Stimulated activated naive CD4-positive, alpha-beta T cell (primary cell): ENCODE results near the gene NECTIN3.

Experiments used
- DNase-seq, 6 experiments: peaks; one replicate each; lab custom pipeline; 2025; lab: John Stamatoyannopoulos, UW

Gene NECTIN3

GRCh38 chr3:111084911-111085310 lies 13.3 kb downstream of the NECTIN3 start:
- no peak for DNase-seq

DNA sequence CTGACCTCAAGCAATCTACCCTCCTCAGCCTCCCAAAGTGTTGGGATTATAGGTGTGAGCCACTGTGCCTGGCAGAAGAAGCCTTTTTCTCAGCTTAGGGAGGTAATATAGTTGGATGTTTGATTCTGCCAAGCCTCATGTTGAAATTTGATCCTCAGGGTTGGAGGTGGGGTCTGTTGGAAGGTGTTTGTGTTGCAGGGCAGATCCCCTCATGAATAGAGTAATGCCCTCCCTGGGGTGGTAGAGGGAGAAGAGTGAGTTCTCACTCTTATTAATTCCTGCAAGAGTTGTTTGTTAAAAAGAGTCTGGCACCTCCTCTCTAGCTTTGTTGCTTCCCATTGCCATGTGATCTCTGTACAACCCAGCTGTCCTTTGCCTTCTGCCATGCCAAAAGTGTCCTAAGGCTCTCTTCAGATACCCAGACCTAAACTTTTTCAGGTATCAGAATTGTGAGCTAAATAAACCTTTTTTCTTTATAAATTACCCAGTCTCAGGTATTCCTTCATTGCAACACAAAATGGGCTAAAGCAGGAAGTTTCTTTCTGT lies 16.4 kb downstream of the NECTIN3 start:
- DNase-seq, result no peak

- no peak for DNase-seq
These were observed 25.0 kb downstream of the NECTIN3 start for GRCh38 chr3:111096487-111097209.

- no peak for DNase-seq
These were observed 32.2 kb downstream of the NECTIN3 start for GRCh38 chr3:111103807-111104206.

DNA sequence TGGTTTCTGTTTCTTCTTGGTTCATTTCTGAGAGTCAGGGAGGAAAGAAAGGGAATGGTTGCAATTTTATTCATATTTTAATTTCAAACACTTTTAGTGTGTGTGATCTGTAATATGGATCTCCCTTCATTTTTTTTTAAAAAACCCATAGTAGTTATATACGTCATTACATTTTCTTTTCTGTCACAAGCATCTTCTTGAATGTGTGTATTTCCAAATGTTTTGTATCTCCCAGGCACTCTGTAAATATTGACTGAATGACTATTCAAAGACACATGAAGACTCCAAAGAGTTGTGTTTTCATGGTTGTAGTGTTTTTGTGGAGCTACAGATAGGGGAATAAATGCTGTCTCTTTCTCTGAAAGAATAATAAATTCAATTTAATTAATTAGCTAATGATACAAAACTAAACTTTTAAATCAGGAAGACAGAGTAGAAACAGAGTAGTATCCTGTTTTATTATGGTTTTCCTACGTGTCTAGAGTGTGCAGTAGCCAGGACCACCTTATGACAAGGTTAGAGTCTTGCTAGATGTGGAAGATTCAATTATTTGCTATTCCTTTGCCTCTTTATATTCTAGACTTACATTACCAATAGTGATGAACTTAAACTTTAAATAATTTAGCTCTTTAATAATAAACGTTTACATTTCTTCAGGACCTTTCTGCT lies 35.5 kb downstream of the NECTIN3 start:
- no peak for DNase-seq

DNA sequence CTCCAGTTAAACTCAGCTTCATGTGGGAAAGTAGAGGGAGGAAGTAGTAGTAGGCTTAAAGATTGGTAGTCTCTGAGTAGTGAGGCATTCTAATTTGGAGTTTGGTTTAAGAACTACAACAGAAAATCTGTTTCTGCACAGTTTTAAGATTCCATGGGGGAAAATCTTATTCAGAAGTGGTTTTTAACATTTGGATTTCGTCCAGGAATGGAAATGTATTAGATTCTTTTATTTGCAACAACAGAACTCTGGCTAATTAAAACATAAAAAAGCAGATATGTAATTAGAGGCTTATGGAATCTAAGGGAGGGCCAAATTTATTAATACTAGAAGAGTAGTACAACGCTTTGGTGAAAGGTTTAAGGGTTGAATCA lies 36.0 kb downstream of the NECTIN3 start:
- DNase-seq, result no peak

GRCh38 chr3:111112913-111113312 lies 41.3 kb downstream of the NECTIN3 start:
- no peak for DNase-seq

GRCh38 chr3:111128884-111129283 lies 57.3 kb downstream of the NECTIN3 start:
- no peak for DNase-seq

DNA sequence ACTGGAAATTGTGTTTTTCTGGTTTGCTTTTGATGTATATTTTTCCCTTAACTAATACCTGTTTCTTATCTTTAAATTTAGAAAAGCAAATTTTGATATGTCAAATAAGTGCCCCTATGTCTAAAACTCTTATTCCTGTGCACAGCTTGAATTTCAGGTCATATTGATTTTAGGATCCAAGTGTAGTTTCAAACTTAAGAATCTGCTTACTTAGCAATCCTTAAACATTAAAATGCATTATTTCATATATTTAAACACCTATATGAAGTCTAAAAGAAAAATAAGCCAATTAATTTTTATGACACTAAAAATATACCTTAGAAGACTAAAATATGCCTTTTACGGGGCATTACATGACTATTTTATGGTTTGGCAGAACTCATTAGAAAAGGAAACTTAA lies 59.2 kb downstream of the NECTIN3 start:
- no peak for DNase-seq

DNA sequence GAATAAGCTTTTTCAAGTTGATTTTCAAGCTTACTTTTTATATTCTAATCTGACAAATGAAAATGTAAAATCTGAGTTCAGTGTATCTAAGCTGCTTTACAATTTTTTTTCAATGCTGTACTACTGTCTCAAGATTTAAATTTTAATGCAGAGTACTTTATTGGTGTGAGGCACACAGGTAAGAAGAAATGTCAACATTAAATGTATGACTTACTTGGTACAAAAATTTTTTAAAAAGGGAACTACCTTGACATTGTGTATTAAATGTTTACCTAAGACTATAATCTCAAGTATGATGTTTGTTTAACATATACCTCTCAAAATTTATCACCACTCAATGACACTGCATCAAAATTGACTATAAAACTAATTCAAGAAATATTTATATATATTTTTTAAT lies 62.7 kb downstream of the NECTIN3 start:
- DNase-seq, result no peak

- DNase-seq, result no peak
These were observed 79.8 kb downstream of the NECTIN3 start for GRCh38 chr3:111151438-111151837.

DNA sequence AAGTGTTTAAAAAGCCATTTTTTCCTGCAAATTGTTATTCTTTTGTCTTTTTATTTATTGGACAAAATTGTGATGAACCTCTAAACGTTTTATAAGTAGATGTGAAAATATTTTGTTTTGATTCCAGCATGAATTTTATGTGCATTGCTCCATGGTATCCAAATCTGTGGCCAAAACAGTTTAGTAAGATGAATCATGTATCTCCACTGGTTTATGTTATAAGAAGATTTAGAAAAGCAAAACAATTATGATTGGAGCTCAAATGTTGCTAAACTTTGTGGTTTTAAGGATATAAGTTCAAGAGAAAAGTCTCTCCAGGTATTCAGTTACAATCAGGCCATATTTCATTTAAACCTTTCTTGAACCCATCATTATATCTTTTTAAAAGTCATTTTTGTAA lies 80.9 kb downstream of the NECTIN3 start:
- DNase-seq, result no peak

- DNase-seq, result no peak
These were observed 84.9 kb downstream of the NECTIN3 start for GRCh38 chr3:111156517-111156916.

DNA sequence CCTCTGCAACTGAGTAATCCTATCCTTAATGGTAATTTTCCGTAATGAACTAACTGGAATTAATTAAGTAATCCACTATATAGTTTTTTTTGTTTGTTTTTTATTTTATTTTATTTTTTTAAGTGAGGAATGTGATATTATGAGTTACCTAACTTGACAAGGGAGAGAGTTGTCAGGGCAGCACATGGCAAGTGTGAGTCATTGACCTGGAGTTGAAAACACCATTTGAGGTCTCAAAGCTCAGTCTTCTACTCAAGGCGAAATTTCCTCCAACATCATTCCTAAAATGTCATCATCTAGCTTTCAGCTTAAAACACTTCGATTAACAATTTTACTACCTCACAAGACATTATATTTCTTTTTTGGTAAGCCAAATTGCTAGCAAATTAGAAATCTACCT lies 87.8 kb downstream of the NECTIN3 start:
- DNase-seq, result no peak

DNA sequence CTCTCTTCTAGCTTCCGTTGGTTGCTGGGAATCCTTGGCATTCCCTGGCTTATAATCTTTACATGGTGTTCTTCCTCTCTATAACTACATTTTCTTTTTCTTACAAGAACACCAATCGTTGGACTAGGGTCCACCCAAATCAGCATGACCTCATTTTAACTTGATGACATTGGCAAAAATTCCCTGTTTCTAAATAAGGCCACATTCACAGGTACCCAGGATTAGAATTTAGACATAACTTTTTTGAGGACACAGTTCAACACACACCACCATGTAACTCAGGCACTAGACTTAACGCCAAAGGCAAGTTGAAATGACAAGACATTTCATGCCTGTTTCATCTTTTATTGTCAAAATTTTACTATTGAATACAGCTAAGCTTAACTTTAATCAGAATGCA lies 93.0 kb downstream of the NECTIN3 start:
- no peak for DNase-seq

- no peak for DNase-seq
These were observed 93.8 kb downstream of the NECTIN3 start for GRCh38 chr3:111165411-111165810.

- no peak for DNase-seq
These were observed 101.8 kb downstream of the NECTIN3 start for GRCh38 chr3:111173328-111173900.

- no peak for DNase-seq
These were observed 102.3 kb downstream of the NECTIN3 start for GRCh38 chr3:111173906-111174305.

- no peak for DNase-seq
These were observed 118.9 kb downstream of the NECTIN3 start for GRCh38 chr3:111190518-111190917.

- DNase-seq, result no peak
These were observed 121.9 kb downstream of the NECTIN3 start for GRCh38 chr3:111193472-111193871.

GRCh38 chr3:111194048-111194447 lies 122.4 kb downstream of the NECTIN3 start:
- no peak for DNase-seq

GRCh38 chr3:111197485-111197884 lies 125.9 kb downstream of the NECTIN3 start:
- no peak for DNase-seq

DNA sequence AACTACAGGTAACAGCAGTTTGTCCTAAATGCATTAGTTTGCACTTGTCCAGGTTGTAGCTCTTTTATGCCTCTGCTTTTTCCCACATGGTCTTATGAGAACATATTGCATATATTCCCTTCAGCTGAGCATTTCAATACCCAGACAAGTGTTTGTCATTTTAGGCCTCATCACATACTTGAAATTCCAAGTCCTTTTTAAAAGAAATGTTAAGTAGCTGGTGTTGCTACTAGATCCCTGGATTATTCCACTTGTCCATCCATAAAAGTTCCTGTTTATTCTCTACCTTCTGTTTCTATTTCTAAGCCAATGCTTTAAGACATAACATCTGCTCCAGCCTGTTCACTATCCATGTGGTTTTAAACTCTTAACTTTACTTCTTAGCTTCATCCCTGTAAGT lies 128.4 kb downstream of the NECTIN3 start:
- DNase-seq, result no peak
